Breast epithelium (tissue), 3 donors: ENCODE measurements around the gene ZNF554.

Experiments
- POLR2A ChIP-seq: fragments of 450-650 bp; IDR thresholded peaks from one replicate; pipeline ENCODE4 v1.6.1; 2016; ENCODE audit warnings: antibody characterized with exemption, mild to moderate bottlenecking, moderate library complexity
- POLR2AphosphoS5 ChIP-seq, 3 donors: sonication (generic); formaldehyde crosslinking; IDR thresholded peaks; one replicate each; pipeline ENCODE4 v1.6.1; 2017; ENCODE audit warnings: antibody characterized with exemption in 3 of 3
- TF ChIP-seq, protein P1 (sequence below), 3 donors: fragments of 450-650 bp; IDR thresholded peaks; one replicate each; pipeline ENCODE4 v1.5.1; 2016 to 2017; ENCODE audit warnings: antibody characterized with exemption in 3 of 3, mild to moderate bottlenecking in 3 of 3, moderate library complexity in 3 of 3

DNA sequence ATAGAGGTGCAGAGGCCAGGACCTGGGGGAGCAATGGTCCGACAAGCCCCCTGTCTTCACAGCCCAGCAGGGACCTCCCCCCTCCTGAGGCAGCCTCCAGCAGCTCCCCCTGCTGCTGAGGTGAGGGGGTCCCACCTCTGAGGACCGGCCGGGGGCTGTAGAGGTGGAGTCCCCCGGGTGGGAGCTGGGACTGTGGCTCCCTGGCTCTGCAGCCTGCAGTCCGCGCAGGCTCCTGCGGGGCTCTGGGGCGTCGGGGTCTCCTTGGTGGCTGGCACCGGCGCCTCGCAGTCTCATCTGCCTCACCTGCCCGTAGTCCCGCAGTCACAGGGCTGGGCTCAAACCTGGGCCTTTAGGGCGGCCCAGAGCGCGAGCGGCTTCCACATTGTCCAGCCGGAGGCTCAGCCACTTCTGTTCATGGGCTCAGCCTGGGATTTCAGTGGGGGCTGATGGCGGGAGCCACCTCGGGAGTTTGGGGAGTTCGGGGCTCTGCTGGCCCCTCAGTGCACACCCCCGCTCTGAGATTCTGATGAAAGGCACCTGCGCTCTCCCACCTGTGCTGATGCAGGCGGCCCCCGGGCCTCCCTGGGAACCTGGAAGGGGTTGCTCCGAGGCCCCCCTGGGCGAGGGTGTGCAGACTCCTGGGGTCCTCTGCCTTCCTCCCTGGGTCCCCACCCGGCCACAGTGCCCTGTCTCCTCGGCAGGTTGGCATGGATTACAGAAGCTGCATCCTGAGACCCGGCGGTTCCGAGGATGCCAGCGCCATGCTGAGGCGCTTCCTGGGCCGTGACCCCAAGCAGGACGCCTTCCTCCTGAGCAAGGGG is 7.0 kb upstream of the ZNF554 start:
- TF ChIP-seq, protein P1, sequence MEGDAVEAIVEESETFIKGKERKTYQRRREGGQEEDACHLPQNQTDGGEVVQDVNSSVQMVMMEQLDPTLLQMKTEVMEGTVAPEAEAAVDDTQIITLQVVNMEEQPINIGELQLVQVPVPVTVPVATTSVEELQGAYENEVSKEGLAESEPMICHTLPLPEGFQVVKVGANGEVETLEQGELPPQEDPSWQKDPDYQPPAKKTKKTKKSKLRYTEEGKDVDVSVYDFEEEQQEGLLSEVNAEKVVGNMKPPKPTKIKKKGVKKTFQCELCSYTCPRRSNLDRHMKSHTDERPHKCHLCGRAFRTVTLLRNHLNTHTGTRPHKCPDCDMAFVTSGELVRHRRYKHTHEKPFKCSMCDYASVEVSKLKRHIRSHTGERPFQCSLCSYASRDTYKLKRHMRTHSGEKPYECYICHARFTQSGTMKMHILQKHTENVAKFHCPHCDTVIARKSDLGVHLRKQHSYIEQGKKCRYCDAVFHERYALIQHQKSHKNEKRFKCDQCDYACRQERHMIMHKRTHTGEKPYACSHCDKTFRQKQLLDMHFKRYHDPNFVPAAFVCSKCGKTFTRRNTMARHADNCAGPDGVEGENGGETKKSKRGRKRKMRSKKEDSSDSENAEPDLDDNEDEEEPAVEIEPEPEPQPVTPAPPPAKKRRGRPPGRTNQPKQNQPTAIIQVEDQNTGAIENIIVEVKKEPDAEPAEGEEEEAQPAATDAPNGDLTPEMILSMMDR (IDR thresholded peaks at IDR 0.05), result no peak
- TF ChIP-seq POLR2AphosphoS5 (IDR thresholded peaks at IDR 0.05) (no peak), POLR2A (no peak)
